ENCODE data around the gene MED27. TPM values are rescaled to one million over a fixed set of nuclear protein-coding genes. Genes with fewer than 3 reads are reported as not detected.

Gene MED27
- total RNA-seq, 1 experiment from 2014 or later: 30.4 TPM

DNA sequence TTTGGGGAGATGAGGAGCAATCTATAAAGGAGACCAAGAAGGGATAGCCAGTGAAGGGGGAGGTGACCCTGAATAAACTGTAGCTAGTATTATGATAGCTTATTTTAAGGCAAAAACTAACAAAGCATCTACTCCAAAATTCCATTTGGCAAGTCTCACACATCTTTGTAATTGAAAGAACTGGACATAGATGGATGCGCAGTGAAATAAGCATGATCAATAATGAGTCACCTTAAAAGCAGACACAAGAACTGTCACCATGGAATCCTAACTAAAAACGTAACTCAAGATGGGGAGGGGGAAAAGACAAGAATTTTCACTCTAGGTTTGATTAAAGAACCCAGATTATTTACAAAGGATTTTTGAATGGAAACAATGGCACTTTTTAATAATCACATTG is 164.5 kb downstream of the MED27 start:
- DNase-seq: no peak
- Histone ChIP-seq H3K4me3 (ENCODE audit: low read depth, low read length) (no peak overlapping the region), H3K27me3 (replicated peaks; ENCODE audit: control insufficient read depth, insufficient read depth, low read length) (no peaks in the 10 kb centered on the region), H3K9me3 (no peaks in the 10 kb centered on the region), H3K36me3 (ENCODE audit: control insufficient read depth, insufficient read depth, low read length) (no peaks in the 10 kb centered on the region), H3K4me1 (no peaks in the 10 kb centered on the region)
- Mint-ChIP-seq H3K27me3 (ENCODE audit: insufficient read depth, unreplicated experiment) (no peaks in the 10 kb centered on the region), H3K36me3 (ENCODE audit: insufficient read depth, unreplicated experiment) (no peaks in the 10 kb centered on the region), H3K27ac (ENCODE audit: unreplicated experiment) (no peak overlapping the region), H3K9me3 (ENCODE audit: unreplicated experiment) (no peaks in the 10 kb centered on the region), H3K4me1 (ENCODE audit: low read depth, unreplicated experiment) (peaks cover 1% of the 10 kb centered on the region), H3K4me3 (ENCODE audit: unreplicated experiment) (no peak overlapping the region)
- CTCF ChIA-PET: no interaction called here
- POLR2A ChIA-PET: no interaction called here
- TF ChIP-seq, protein P1, sequence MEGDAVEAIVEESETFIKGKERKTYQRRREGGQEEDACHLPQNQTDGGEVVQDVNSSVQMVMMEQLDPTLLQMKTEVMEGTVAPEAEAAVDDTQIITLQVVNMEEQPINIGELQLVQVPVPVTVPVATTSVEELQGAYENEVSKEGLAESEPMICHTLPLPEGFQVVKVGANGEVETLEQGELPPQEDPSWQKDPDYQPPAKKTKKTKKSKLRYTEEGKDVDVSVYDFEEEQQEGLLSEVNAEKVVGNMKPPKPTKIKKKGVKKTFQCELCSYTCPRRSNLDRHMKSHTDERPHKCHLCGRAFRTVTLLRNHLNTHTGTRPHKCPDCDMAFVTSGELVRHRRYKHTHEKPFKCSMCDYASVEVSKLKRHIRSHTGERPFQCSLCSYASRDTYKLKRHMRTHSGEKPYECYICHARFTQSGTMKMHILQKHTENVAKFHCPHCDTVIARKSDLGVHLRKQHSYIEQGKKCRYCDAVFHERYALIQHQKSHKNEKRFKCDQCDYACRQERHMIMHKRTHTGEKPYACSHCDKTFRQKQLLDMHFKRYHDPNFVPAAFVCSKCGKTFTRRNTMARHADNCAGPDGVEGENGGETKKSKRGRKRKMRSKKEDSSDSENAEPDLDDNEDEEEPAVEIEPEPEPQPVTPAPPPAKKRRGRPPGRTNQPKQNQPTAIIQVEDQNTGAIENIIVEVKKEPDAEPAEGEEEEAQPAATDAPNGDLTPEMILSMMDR (IDR thresholded peaks at IDR 0.05; ENCODE audit: insufficient read depth in 1 of 2, low read depth in 1 of 2, low read length in 1 of 2, severe bottlenecking in 1 of 2, unreplicated experiment in 1 of 2): no peak
- intact Hi-C loops (cut with micrococcal nuclease; ENCODE audit: unreplicated experiment): no loop called here
- no TSS peak for BruUV-seq (replicated peaks)

DNA sequence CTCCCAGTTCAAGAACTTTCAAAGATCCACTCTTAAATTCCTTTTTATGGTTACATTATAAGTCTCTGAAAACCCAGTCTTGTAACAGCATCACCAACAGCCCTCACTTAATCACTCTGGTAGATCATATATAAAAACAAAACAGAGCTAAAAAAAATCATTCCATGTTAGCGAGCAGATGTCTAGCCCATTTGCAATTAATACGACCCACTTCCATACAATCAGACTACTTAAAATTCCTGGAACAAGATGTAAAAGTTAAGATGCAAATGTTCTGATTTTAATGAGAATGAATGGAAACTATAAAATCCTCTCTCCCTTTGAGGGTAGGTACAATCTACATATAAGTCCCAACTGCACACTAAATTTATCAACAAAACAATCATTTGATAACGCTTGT is 167.0 kb downstream of the MED27 start:
- Histone ChIP-seq H3K4me3 (ENCODE audit: low read depth, low read length) (no peak overlapping the region), H3K4me1 (no peaks in the 10 kb centered on the region), H3K9me3 (no peaks in the 10 kb centered on the region), H3K27me3 (replicated peaks; ENCODE audit: control insufficient read depth, insufficient read depth, low read length) (no peaks in the 10 kb centered on the region), H3K36me3 (ENCODE audit: control insufficient read depth, insufficient read depth, low read length) (no peaks in the 10 kb centered on the region)
- no peaks in the 10 kb centered on the region for H3K9me3 Mint-ChIP-seq (ENCODE audit: unreplicated experiment)
- no peak overlapping the region for H3K27ac Mint-ChIP-seq (ENCODE audit: unreplicated experiment)
- intact Hi-C loops (cut with micrococcal nuclease; ENCODE audit: unreplicated experiment): no loop called here
- TF ChIP-seq, protein P1 (IDR thresholded peaks at IDR 0.05; ENCODE audit: insufficient read depth in 1 of 2, low read depth in 1 of 2, low read length in 1 of 2, severe bottlenecking in 1 of 2, unreplicated experiment in 1 of 2): no peak
- H3K4me3 Mint-ChIP-seq (ENCODE audit: unreplicated experiment): no peak overlapping the region
- ChIA-PET POLR2A (no interaction called here), CTCF (no interaction called here)
- H3K27me3 Mint-ChIP-seq (ENCODE audit: insufficient read depth, unreplicated experiment): no peaks in the 10 kb centered on the region
- H3K4me1 Mint-ChIP-seq (ENCODE audit: low read depth, unreplicated experiment): no peaks in the 10 kb centered on the region
- DNase-seq: no peak
- no peaks in the 10 kb centered on the region for H3K36me3 Mint-ChIP-seq (ENCODE audit: insufficient read depth, unreplicated experiment)
- no TSS peak for BruUV-seq (replicated peaks)

DNA sequence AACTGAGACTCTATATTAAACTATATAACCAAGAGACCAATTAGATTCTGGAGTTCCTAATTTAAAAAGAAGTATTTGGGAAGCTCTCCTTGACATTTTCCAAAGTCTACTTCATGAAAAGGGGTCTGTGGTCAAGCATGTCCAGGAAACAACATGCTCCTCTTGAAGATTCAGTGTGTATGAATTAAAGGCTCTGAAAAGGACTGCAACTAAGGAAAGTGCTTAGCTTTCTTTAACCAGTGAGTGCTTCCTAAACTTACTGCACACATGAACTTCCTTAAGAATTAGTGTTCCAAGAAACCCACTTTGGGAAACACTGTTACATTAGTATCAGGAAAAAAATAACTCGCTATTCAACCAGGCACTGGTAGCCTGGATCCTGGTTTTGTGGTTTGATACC is 167.6 kb downstream of the MED27 start:
- H3K4me3 ChIP-seq (ENCODE audit: low read depth, low read length): no peak overlapping the region
- ChIA-PET CTCF (no interaction called here), POLR2A (no interaction called here)
- Mint-ChIP-seq H3K4me1 (ENCODE audit: low read depth, unreplicated experiment) (no peaks in the 10 kb centered on the region), H3K27ac (ENCODE audit: unreplicated experiment) (no peak overlapping the region), H3K9me3 (ENCODE audit: unreplicated experiment) (no peaks in the 10 kb centered on the region), H3K36me3 (ENCODE audit: insufficient read depth, unreplicated experiment) (no peaks in the 10 kb centered on the region), H3K4me3 (ENCODE audit: unreplicated experiment) (no peak overlapping the region), H3K27me3 (ENCODE audit: insufficient read depth, unreplicated experiment) (no peaks in the 10 kb centered on the region)
- H3K4me1 ChIP-seq: no peaks in the 10 kb centered on the region
- no peak for DNase-seq
- BruUV-seq (replicated peaks): no TSS peak
- TF ChIP-seq, protein P1 (IDR thresholded peaks at IDR 0.05; ENCODE audit: insufficient read depth in 1 of 2, low read depth in 1 of 2, low read length in 1 of 2, severe bottlenecking in 1 of 2, unreplicated experiment in 1 of 2): no peak
- no peaks in the 10 kb centered on the region for H3K27me3 ChIP-seq (replicated peaks; ENCODE audit: control insufficient read depth, insufficient read depth, low read length)
- intact Hi-C loops (cut with micrococcal nuclease; ENCODE audit: unreplicated experiment): no loop called here
- no peaks in the 10 kb centered on the region for H3K9me3 ChIP-seq
- H3K36me3 ChIP-seq (ENCODE audit: control insufficient read depth, insufficient read depth, low read length): no peaks in the 10 kb centered on the region
